Mammary epithelial cell (primary cell): ENCODE results near the gene SLC35E4.

Source experiments
- EZH2 ChIP-seq: IDR thresholded peaks from 2 replicates; pipeline ENCODE4 v1.6.1; 2012; ENCODE audit warnings: low read length, inconsistent platforms, borderline replicate concordance
- TF ChIP-seq, protein P1 (sequence below), 2 donors: IDR thresholded peaks in 1 of 2; conservative IDR thresholded peaks in 1 of 2; 2 replicates each; pipeline ENCODE4 v1.5.1; 2011 to 2012; ENCODE audit warnings: inconsistent platforms in 2 of 2, low read length in 2 of 2, mild to moderate bottlenecking in 2 of 2, control low read depth in 1 of 2, low read depth in 1 of 2; ENCODE audit not compliant: insufficient read depth in 1 of 2; ENCODE audit errors: extremely low read depth in 1 of 2

DNA sequence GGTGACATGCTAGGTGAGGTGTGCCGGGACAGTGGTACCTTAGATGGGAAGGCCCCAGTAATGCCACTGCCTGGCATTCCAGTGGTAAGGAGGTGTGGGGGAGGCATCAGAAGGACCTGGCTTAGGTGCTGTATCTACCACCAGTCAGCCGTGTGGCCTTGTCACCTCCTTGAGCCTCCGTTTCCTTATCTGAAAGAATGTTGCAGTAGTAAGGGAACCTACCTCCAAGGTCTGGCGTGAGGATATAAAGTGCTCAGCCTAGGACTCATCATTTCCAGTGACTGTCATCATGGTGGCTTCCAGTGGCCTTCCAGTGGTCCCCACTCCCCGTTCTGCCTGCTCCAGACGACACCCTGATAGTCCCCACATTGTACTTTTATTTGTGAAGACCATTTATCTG lies 38.9 kb downstream of the SLC35E4 start:
- TF ChIP-seq, protein P1, sequence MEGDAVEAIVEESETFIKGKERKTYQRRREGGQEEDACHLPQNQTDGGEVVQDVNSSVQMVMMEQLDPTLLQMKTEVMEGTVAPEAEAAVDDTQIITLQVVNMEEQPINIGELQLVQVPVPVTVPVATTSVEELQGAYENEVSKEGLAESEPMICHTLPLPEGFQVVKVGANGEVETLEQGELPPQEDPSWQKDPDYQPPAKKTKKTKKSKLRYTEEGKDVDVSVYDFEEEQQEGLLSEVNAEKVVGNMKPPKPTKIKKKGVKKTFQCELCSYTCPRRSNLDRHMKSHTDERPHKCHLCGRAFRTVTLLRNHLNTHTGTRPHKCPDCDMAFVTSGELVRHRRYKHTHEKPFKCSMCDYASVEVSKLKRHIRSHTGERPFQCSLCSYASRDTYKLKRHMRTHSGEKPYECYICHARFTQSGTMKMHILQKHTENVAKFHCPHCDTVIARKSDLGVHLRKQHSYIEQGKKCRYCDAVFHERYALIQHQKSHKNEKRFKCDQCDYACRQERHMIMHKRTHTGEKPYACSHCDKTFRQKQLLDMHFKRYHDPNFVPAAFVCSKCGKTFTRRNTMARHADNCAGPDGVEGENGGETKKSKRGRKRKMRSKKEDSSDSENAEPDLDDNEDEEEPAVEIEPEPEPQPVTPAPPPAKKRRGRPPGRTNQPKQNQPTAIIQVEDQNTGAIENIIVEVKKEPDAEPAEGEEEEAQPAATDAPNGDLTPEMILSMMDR (conservative IDR thresholded peaks at IDR 0.05 in 1 of 2, IDR thresholded peaks at IDR 0.05 in 1 of 2; ENCODE audit: extremely low read depth in 1 of 2, insufficient read depth in 1 of 2, low read depth in 1 of 2, low read length in 2 of 2), result no peak
- no peak for TF ChIP-seq EZH2
